HG03135 (cell line): ENCODE data around the gene PHPT1.
A peak's percentile ranks its signal among the peaks of the same experiment; 100 is the strongest.
"Not testable (repeated sequence)": the region's sequence is repeated elsewhere in the genome, so short reads cannot be mapped to it uniquely, and the experiment has no call there.

Experiments
- ATAC-seq: cut with Tn5 transposase; IDR thresholded peaks from one replicate; pipeline ENCODE4 v1.9.1; 2021; ENCODE audit warnings: mild to moderate bottlenecking, moderate library complexity; ENCODE audit not compliant: unreplicated experiment

PHPT1 gene

DNA sequence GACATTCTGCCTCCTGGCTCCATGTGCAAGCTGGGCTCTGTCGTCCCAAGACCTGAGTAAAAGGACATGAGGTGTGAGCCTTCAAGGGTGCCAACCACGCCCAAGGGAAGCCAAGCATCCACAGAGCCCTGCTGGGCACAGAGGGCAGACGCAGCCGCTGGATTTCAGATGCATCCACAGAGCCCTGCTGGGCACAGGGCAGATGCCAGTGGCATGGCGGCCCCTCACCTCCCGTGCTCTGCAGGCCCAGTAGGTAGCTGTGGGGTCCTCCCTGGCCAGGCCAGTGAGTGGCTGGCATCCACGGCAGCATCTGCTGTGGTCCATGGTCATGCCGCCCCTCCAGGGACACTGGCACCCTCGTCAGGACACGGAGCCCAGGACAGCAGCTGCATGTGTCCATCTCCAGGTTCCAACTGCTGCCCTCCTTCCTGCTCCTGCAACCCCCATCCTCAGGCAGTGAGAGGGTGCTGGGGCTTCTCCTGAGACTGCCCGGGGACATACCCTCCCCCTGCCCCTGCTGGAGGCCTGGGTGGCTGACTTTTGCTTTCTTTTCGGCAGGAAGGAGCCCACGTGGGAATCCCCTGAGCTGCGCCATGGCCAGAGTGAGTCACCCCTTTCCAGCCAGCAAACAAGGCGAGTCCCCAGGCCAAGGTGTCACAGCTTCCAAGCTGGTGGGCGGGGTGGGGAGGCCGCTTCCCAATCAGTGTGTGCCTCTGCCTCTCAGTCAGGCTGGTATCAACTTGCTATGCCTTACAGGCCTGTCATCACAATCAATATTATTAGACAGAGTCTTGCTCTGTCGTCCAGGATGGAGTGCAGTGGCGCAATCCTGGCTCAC lies 33.1 kb downstream of the PHPT1 start:
- no peak for ATAC-seq

DNA sequence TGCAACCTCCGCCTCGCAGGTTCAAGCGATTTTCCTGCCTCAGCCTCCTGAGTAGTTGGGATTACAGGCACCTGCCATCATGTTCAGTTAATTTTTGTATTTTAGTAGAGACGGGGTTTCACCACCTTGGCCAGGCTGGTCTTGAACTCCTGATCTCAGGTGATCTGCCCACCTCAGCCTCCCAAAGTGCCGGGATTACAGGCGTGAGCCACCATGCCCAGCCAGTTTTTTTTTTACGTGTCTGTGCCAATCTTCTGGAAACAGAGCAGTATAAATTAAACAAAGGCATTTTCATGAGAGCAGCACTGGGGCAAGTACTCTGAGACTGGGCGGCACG lies 33.7 kb downstream of the PHPT1 start:
- ATAC-seq, result not testable (repeated sequence)

DNA sequence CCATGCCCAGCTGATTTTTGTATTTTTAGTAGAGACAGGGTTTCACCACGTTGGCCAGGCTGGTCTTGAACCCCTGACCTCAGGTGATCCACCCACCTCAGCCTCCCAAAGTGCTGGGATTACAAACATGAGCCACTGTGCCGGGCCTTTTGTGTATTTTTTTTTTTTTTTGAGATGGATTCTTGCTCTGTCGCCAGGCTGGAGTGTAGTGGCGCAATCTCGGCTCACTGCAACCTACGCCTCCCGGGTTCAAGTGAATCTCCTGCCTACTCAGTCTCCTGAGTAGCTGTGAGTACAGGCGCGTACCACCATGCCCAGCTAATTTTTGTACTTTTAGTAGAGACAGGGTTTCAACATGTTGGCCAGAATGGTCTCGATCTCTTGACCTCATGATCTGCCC lies 34.5 kb downstream of the PHPT1 start:
- ATAC-seq, result not testable (repeated sequence)

DNA sequence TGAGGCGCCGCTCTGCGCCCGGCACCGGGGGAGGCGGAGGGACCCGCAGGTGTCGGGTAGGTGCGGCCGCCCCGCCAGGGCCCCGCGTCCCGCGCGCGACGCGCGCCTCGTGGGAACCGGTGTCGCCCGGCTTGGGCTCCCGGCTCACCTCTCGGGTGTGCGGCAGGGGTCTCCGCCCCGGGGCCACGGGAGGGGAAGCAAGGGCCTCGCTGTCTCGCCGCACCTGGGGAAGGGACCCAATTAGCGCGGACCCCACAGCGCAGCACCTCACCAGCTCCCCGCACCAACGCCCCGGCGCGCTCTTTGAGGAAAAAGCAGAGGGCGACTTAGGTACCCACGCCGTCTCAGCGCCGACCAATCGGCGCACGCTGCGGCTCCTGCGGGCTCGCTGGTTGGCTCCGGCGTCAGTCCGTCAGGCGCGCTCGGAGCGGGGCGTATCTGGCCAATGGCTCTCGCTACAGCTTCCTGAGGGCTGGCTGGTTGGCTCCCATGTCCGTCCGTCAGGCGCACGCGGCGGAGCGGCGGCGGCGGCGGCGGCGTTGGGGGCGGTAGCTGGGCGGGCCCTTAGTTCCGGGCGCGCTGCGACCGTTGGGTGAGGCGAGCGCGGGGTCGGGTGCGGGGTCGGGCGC lies 36.9 kb downstream of the PHPT1 start, which contains the start of gene TRAF2:
Gene TRAF2, plus strand, starts transcription at position 567 of the 629 bp plus-strand sequence. CDS start 12,225 bp downstream, outside the sequence.
- peak; percentile 83 for ATAC-seq

DNA sequence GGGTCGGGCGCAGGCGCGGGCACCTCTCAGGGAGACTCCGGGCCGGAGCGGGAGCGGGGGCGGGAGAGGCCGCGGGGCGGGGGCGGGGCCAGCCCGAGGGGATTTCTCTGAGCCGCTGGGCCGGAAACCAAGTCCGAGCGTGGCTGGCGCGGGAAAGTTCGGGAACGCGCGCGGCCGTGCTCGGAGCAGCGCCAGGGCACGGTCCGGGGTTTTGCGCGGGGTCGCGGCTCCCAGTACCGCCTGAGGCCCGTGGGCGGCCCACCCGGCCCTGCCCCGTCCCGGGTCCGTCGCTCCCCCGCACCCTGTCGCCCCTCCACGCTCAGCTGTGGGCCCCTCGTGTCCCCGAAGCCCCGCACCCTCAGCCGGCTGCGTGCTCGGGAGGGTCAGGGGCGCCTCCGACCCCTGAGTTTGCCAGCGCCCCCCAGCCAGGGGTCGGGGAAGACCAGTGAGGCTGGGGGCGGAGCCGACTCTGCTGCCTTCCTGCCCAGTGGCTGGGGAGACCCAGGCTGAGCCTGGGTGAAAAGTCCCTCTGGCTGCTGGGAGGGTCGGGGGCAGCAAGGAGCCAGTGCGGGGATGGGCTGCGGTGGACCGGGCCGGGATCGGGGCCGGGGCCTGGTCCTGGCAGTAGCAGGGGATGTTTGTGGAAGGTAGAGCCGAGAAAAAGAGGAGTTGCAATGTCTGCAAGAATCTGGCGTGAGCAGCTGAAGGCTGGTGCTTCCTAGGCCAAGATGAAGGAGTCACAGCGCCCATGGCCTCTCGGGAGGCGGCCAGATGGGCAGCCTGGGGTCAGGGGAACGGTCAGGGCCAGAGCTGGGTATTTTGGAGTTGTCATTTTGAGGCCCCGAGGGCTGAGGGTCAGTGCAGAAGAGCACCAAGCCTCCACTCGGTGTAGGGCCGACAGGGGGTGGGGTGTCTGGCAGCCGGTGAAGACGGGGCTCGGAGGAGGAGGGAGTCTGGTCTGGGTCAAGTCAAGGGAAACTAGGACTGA lies 37.7 kb downstream of the PHPT1 start:
- peak; percentile 44 for ATAC-seq

DNA sequence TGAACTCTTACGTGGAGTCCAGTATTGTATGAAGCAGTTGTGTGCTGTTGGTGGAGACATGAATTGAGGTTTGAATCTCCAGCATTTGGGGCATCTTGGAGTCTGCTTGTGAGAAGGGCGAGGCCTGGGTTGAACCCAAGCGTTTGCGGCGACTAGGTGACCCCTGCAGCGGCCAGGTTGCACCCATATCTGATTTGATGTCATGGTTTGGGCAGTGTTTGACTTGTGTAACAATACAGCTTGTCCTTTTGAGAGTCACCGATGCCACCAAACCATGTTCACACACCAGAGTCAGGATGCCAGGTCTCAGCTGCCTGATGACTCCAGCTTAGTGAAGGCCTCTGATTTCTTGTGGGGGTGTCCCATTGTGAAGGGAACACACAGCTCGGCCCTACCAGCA lies 39.2 kb downstream of the PHPT1 start:
- ATAC-seq, result no peak

DNA sequence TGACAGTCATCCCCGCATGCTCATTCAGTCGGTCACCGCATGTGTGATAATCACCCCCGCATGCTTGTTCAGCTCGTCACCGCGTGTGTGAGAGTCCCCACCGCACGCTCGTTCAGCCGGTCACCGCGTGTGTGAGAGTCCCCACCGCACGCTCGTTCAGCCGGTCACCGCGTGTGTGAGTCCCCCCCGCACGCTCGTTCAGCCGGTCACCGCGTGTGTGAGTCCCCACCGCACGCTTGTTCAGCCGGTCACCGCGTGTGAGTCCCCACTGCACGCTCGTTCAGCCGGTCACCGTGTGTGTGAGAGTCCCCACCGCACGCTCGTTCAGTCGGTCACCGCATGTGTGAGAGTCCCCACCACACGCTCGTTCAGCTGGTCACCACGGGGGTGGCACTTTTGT lies 40.6 kb downstream of the PHPT1 start:
- no peak for ATAC-seq

DNA sequence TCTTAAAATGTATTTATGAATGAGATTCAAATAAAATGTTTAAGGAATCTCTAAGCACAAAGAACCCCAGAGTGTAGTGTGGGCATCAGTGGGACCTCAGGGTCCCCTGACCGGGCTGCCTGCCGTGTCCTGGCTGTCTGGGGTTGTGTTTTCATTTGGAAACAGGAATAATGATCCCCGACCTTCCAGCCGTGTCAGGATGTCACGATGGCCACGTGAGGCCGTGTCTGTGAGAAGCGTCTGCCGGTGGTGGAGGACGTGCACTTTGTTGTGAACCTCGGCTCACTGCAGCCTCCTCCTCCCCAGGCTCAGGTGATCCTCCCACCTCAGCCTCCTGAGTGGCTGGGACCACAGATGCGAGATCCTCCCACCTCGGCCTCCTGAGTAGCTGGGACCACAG lies 41.5 kb downstream of the PHPT1 start:
- no peak for ATAC-seq

DNA sequence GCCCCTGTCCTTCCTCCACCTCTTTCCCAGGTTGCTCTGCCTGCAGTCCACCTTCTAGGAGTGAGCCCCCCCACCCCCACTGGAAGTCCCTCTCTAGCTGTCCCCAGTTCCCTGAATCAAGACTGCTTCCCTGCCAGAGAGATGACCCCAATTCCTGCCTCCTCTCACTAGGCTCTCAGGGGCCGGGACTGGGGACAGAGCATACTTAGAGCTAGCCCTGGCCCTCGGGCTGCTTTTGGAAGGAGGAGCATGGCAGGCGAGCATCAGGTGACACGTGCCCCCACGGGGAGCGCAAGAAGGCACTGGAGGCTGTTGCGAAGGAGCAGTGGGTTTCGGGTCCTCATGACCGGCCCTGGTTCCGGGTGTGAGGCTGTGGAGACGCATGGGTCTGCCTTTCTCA lies 46.8 kb downstream of the PHPT1 start:
- no peak for ATAC-seq

DNA sequence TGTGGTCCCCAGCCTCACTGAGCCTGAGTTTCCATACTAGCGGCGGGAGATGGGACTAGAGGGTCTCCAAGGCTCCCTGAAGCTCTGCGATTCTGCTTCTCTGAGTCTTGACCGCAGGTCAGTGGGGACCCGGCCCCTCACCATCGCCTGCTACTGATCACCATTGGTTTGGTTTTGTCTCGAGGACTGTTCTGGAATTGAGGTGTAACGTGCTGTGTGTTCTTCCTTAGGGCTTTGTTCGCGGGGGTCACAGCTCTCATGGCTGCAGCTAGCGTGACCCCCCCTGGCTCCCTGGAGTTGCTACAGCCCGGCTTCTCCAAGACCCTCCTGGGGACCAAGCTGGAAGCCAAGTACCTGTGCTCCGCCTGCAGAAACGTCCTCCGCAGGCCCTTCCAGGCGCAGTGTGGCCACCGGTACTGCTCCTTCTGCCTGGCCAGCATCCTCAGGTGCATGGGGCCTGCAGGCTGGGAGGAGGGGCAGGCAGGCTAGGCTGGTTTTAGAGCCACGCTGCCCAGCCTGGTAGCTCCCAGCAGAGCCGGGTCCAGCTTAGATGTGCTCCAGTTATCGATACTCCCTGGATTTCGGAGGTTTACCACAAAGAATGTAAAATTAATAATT lies 49.4 kb downstream of the PHPT1 start:
- ATAC-seq, result no peak

DNA sequence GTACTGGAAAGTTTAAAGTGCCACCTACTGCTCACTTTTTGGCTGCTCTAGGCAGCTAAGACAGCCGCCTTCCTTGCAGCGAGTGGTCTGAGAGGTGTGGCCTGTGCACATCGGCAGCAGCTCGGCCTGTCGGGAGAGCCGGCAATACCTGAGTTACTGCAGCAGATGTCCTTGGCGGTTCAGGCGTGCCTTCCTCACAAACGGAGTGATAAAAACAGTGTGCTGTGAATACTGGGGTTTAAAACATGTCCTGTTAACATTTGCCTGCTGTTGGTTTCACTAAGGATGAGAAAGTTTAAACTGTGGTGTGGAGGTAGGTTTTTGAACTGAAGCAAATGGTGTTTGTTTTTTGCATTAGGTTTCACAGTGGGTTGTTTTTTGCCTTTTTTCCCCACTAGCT lies 50.0 kb downstream of the PHPT1 start:
- ATAC-seq, result no peak

DNA sequence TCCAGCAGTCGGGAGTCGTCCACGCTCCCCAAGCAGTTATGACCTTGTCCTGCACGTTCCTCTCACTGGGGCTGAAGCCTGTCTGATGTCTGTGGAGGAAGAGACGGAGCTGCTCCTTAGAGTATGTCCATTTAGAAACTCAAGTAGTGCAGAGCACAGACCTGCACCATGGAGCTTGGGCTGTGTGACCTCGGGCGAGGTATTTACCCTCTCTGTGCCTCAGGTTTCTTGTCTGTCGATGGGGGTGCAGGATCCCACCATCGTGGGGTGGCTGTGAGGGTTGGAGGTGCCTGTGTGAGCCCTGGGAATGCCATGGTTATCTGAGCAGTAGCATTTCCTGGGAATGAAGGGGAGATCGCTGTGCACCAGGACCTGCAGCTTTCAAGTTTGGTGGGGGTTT lies 51.3 kb downstream of the PHPT1 start:
- ATAC-seq, result no peak
